PFSK-1 (cell line): ENCODE data around the gene MOK.

Experiments used
- FOXP2 ChIP-seq: optimal IDR thresholded peaks from 2 replicates; pipeline ENCODE3; 2011; ENCODE audit warnings: borderline replicate concordance, control low read depth, inconsistent platforms; ENCODE audit not compliant: insufficient read depth; ENCODE audit errors: extremely low read length, extremely low read depth
- POLR2AphosphoS5 ChIP-seq: IDR thresholded peaks from 2 replicates; pipeline ENCODE4 v1.6.1; 2012; ENCODE audit warnings: low read depth, mild to moderate bottlenecking, control low read depth, low read length, moderate library complexity
- REST ChIP-seq, 2 experiments: IDR thresholded peaks; 2 replicates each; pipeline versions ENCODE4 v1.6.1 to v1.8.0; 2011 to 2012; ENCODE audit warnings: low read depth in 2 of 2, low read length in 2 of 2, control low read depth in 1 of 2, inconsistent platforms in 1 of 2, mild to moderate bottlenecking in 1 of 2, moderate library complexity in 1 of 2; ENCODE audit not compliant: insufficient read depth in 1 of 2
- TAF1 ChIP-seq: IDR thresholded peaks from 2 replicates; pipeline ENCODE4 v1.6.1; 2012; ENCODE audit warnings: low read length, control low read depth, borderline replicate concordance; ENCODE audit not compliant: insufficient read depth

- TF ChIP-seq REST (IDR thresholded peaks at IDR 0.05; ENCODE audit: insufficient read depth in 1 of 2, low read depth in 2 of 2, low read length in 2 of 2), result no peak
- TF ChIP-seq POLR2AphosphoS5, result no peak
- TF ChIP-seq TAF1, result no peak
- no peak for TF ChIP-seq FOXP2
These were observed 46.8 kb downstream of the MOK start for GRCh38 chr14:102258136-102258535.
